ENCODE measurements around the gene MUC5AC.
"Not testable (repeated sequence)": the region's sequence is repeated elsewhere in the genome, so short reads cannot be mapped to it uniquely, and the experiment has no call there.

MUC5AC gene

GRCh38 chr11:1242289-1242688, 84.5 kb downstream of the MUC5AC start:
- no peak for DNase-seq

- not testable (repeated sequence) for DNase-seq
Observed at GRCh38 chr11:1242751-1243150, 85.0 kb downstream of the MUC5AC start.

GRCh38 chr11:1243521-1243920, 85.8 kb downstream of the MUC5AC start:
- not testable (repeated sequence) for DNase-seq

- DNase-seq: not testable (repeated sequence)
Observed at GRCh38 chr11:1244557-1244956, 86.8 kb downstream of the MUC5AC start.

GRCh38 chr11:1245717-1246116, 88.0 kb downstream of the MUC5AC start:
- not testable (repeated sequence) for DNase-seq

GRCh38 chr11:1246301-1246700, 88.5 kb downstream of the MUC5AC start:
- not testable (repeated sequence) for DNase-seq

GRCh38 chr11:1247026-1247425, 89.3 kb downstream of the MUC5AC start:
- DNase-seq: not testable (repeated sequence)

- not testable (repeated sequence) for DNase-seq
Observed at GRCh38 chr11:1248951-1249350, 91.2 kb downstream of the MUC5AC start.

- not testable (repeated sequence) for DNase-seq
Observed at GRCh38 chr11:1250411-1250810, 92.7 kb downstream of the MUC5AC start.
